UCSD-AML1 (cell line): ENCODE results near the gene CNPY2.
"Not testable (repeated sequence)": the region's sequence is repeated elsewhere in the genome, so short reads cannot be mapped to it uniquely, and the experiment has no call there.

Experiments used
- DNase-seq: peaks from one replicate; lab custom pipeline; 2025; ENCODE audit not compliant: unreplicated experiment; lab: John Stamatoyannopoulos, UW

The CNPY2 gene

DNA sequence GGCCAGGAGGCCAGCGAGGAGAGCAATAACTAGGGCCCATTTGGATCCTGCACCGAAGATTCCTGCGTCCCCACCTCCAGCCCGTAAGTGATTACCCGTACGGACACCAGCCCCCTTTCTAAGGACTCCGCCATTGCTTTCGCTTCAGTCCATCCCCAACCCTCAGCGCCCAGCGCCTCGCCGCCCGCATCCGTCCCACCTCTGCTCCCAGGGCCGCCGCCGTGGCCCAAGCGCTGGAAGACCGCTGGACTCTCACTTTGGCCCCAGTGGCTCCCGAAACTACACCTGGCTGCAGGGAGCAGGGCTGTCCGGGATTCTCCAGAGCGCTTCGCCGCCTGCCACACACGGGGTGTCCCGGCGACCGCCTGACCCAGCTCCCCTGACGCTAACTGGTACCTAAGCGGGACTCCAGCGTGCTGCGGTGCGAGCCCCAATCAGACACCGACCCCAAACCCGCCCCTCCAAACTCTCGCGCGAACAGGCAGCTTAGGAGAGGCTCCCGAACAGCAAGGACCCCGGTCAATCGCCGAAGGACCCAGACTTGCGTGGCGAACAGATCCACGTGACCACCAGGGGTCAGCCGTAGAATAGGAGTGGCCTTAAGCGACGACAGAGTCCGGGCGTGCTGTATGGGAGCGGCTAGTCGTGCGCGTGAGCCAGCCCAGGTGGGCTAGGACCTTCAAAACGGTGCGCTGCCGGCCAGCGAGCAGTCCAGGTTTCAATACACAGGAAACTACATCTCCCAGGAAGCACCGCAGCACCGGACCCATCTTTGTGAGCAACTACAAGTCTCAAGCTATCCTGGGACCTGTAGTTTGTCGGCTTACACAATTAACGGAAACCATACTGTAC lies at the start of gene CNPY2:
TSS of gene CNPY2 (minus strand) at position 367 of the 852 bp plus-strand sequence. CDS start 771 bp downstream, outside the sequence.
- peak; percentile 93 for DNase-seq

DNA sequence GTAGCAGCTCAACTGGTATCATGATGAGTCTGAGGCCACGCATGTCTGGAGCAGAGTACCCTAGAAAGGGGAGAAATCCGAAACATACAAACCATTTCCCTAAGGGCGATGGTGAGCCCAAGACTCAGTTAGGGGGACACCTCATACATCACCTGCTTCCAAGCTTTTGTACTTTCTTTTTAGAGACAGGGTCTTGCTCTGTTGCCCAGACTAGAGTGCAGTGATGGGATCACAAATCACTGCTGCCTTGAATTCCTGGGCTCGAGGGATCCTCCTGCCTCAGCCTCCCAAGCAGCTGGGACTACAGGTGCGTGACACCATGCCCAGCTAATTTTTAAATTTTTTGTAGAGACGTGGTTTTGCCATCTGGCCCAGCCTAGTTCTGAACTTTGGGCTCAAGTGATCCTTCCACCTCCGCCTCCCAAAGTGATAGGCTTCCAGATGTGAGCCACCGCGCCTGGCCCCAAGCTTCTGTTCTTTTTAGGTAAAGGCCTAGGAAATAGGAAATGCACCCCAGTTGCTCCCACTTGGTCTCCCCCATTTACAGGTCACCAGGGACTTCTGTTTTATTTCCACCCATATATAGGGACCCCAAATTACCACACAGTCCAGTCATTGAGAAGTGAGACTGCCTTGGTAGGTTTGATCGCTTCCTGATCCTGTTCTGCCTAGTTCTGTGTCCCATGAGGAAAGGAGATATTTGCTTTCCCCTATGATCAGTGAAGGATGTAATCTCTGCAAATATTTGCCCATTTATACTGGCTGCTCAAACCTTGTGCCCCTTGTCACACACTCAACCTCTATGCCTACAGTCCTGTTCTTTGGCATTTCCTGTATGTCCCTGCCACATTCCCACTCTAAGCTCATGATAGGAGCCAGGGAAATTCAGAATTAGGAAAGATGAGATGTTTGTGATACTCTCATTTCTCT lies 46.6 kb upstream of the CNPY2 start, which contains the start of gene APOF:
TSS of gene APOF (minus strand) at position 728 of the 930 bp plus-strand sequence. CDS start at position 616, 112 bp downstream.
- no peak for DNase-seq

DNA sequence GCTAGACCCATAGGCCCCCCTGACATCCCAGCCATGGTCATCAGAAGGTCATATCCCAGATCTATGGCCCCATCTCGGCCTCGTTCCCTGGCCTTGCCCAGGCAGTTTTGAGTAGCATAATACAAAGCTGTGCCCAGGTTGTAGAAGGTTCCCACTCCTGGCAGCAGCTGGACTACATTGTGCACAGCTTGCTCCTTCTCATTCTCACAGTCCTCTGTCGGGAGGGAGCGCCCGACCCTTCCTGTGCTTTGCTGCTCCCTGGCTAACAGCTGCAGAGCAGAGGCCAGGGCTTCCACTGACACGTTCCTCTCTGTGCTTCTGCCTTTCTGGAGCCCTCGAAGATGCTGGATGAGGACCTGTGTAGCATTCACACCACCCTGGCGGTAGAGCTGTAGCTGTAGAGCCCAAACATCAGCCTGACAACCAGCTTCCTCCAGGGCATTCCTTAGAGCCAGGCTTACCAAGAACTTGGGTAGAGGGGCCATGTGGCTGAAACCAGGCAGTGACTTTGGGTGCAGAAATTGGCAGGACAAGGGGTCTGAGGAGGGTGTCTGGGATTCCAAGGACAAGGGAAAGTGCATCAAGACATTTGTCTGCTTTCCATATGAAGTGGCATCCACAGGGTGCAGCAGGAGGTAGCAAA lies 45.8 kb upstream of the CNPY2 start:
- no peak for DNase-seq

DNA sequence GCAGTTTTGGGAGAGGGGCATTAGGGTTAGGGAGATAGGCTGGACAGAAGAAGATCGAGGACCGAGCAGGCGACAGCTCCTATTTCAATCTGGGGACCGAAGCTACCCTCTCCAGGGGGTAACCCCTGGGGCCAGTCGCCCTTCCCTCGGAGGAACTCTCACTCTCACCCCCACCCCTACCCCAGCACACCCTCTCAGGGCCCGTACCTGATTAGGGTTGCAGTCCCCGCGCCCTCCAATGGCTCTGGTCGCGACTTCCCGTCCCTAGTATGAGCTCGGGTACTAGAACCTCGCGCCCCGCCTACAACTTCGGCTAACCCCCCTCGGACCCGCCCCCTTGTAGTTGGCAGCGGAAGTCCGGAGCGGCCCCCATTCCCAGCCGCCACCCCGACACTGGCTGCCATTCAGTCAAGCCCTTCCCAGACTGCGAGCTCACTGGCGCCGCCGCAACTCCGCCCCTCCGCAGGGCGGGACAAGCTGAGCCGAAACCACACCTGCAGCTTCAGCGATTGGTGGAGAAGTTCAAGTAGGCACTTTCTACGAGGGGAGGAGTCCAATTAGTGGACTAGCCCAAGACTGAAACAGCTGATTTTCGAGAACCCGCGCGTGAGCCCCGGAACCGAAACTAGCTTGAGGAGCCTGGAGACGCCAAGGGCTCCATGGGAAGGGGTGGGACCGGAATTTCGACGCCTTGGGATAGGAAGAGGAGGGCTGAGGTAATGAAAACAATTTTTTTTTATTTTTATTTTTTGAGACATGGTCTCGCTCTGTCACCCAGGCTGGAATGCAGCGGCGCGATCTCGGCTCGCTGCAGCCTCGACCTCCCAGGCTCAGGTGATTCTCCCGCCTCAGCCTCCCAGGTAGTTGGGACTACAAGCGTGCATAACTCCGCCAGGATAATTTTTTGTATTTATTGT lies 44.3 kb upstream of the CNPY2 start, which contains the start of gene STAT2:
TSS of gene STAT2 (minus strand) at position 257 of the 917 bp plus-strand sequence. CDS start 3,536 bp downstream, outside the sequence.
- peak; percentile 100 for DNase-seq

DNA sequence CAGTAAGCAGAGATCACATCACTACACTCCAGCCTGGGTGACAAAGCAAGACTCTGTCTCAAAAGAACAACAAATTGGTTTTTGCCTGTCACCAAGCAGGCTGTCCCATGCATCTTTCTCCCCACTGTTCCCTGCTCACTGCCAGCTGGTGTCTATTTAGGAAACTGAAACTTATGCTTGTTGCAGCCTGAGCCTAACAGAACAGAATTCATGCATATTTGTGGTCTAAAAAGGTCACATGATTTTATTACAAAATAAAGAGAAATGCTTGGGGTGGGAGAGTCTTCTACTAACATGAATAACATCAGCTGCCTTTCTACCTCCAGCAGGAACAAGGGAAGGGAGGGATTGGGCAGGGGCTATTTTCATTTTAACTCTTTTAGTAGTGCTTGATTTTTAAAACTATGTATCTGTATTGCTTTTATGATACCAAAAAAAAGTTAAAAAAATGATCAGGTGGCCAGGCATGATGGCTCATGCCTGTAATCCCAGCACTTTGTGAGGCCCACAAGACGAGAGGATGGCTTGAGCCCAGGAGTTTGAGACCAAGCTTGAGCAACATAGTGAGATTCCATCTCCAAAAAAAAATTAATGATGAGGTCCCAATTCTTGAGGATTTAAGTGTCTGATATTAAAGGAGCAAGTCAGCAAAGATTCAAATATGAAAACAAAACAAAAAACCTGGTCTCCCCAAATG lies 43.2 kb upstream of the CNPY2 start:
- DNase-seq, result no peak

DNA sequence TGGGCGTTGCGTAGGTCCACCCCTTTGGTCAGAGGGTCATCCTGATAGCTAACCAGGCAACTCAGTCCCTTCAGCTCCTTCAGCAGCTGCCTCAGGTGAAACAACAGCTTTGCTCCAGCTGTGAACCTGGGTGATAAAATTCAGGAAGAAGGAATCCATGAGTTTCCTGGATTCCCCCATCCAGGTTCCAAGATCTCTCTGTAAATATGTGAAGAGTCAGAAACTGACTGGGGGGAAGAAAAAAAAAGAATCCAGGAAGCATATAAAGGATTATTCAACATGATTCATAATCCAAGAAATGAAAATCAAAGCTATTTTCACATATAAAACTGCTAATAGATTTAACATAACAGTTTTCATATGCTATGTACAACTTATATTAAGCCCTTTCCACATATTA lies 35.5 kb upstream of the CNPY2 start:
- no peak for DNase-seq

DNA sequence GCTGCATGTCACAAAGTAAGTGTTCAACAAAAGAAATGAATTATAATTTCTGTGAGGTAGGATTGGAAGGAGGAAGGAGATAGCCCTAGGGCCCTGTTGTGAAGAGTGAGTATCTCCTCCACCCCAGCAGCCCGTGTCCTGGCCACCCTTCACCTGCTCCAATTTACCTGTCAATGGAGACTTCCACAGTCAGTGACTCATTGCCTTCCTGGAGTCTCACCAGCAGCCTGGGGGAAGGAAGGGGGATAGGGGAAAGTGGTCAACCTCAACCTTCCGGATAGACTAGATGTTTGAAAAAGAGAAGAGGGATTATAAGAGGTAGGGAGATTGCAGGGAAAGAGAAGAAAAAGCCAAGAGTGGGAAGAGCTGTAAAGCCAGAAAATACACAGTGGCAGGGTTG lies 34.9 kb upstream of the CNPY2 start:
- no peak for DNase-seq

DNA sequence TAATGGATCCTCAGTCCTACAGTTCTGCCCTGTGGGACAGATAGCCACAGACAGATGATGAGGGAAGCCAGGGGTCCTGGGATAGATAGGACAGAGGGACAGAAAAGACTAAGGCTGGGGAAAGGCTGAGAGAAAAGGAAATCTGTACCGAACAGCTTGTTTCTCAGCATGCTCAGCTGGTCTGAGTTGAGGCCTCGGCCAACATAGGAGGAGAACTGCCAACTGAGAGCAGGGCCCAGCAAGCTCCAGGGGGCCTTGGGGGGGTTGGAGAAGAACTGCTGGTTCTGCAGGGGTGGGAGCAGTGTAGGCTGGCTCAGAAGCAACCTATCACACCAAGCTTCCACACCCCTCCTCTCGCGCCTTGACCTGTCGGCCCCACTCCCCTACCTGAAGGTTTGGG lies 33.0 kb upstream of the CNPY2 start:
- DNase-seq, result no peak

DNA sequence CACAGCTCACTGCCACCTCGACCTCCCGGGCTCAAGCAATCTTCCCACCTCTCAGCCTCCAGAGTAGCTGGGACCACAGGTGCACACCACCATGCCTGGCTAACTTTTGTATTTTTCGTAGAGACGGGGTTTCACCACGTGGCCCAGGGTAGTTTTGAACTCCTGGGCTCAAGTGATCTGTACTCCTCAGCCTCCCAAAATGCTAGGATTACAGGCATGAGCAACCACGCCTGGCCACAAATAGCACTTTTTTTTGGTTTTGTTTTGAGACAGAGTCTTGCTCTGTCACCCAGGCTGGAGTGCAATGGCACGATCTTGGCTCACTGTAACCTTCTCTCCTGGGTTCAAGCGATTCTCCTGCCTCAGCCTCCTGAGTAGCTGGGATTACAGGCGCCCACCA lies 31.5 kb upstream of the CNPY2 start:
- not testable (repeated sequence) for DNase-seq

DNA sequence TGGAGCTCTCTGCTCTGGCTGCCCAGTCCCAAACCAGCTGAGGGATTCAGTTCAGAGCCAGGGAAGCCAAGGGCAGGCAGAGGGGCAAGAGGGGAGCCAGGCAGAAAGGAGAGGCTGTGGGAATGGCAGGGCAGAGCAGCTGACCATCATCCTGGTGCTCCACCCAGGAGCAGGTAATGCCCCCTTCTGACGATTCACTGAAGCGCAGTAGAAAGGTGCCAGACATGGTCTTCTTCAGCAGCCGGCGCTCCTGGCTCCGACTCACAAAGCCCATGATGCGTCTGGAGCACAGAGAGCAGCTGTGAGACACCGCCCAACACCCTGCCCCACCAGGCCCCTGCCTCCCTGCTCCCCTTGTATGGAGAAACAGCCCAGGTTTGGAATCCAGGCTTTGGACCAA lies 30.9 kb upstream of the CNPY2 start:
- DNase-seq, result no peak

DNA sequence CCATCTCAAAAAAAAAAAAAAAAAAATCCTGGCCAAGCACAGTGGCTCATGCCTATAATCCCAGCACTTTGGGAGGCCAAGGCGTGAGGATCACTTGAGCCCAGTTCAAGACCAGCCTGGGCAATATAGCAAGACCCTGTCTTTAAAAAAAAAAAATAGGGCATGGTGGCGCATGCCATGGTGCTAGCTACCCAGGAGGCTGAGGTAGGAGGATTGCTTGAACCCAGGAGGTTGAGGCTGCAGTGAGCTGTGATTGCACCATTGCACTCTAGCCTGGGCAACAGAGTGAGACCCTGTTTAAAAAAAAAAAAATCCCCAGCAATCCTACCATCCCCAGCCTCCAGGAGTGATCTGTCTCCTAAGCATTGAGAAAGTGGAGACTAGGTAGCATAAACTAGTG lies 26.5 kb upstream of the CNPY2 start:
- not testable (repeated sequence) for DNase-seq

DNA sequence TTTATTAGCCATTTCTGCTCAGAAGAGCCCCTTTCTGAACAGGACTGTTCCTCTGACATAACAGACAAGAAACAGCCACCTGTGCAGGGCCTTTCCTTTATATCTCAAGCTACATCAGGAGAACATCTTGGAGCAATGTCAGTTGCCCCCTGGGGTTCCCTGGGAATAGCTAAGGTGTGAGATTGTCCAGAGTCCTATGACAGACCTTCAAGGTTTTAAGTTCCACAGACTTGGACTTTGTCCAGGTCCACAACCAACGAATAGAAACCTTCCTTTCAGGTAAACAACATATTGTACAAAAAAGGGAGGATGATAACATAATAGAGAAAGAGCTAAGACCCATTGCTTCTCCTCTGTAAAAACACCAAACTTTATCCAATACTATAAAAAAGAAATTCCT lies 25.8 kb upstream of the CNPY2 start:
- DNase-seq, result no peak

DNA sequence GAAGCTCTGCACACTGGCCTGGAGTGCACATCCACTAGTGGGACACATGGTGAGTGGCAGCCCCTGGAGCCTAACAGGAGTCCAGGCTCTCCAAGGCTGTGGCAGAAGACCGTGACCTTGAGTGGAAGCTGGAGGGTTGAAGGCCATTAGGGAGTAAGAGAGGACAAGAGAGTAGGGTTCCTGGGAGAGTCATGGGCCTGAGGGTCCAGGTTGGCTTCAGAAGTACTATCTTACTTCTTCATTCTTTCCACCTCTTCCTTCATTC lies 23.3 kb upstream of the CNPY2 start:
- DNase-seq, result no peak

DNA sequence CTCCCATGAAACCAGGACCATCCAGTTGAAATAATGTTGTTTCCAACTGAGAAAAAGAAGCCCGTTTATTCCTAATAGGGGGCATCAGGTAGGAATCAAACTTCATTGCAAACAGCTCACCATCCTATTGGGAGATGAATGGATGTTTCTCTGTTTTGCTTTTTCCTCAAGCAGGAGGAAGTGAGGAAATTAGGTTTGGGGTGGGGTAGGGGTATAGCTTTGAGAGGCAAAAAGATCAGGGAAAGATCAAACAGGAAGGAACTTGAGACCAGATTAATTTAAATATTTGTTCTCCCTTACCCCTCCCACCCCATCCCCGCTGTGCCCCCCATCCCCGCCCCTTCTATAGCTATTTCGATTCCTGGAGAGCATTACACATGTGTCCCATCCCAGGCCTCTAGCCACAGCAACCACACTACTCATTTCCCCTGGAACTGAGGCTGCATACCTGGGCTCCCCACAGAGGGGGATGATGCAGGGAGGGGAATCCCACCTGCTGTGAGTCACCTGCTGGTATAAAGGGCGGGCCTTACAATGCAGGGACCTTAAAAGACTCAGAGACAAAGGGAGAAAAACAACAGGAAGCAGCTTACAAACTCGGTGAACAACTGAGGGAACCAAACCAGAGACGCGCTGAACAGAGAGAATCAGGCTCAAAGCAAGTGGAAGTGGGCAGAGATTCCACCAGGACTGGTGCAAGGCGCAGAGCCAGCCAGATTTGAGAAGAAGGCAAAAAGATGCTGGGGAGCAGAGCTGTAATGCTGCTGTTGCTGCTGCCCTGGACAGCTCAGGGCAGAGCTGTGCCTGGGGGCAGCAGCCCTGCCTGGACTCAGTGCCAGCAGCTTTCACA lies 22.7 kb upstream of the CNPY2 start, which contains the start of gene IL23A:
TSS of gene IL23A (plus strand) at position 577 of the 850 bp plus-strand sequence. CDS start at position 738, 161 bp downstream.
- no peak for DNase-seq

DNA sequence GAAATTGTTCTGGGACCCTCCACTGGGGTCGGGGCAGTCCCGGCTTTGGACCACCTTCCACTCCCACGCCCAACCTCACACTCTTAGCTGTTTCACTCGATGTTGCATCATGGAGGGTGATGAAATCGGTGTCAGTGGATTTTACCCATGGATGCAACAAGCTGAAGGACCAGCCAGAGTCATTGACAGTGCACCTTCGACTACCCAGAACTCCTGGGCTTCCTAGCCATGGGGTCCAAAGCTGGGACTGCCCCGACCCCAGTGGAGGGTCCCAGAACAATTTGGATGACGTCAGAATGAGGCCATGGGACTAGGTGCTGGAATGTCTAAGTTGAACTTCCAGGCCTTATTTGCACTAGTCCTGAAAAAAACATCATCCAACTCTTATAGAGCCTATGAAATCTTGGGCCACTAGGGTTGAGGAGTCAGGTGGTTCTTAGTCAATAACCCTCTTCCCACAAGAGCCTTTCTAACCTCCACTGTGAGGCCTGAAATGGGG lies 22.0 kb upstream of the CNPY2 start:
- DNase-seq, result no peak

DNA sequence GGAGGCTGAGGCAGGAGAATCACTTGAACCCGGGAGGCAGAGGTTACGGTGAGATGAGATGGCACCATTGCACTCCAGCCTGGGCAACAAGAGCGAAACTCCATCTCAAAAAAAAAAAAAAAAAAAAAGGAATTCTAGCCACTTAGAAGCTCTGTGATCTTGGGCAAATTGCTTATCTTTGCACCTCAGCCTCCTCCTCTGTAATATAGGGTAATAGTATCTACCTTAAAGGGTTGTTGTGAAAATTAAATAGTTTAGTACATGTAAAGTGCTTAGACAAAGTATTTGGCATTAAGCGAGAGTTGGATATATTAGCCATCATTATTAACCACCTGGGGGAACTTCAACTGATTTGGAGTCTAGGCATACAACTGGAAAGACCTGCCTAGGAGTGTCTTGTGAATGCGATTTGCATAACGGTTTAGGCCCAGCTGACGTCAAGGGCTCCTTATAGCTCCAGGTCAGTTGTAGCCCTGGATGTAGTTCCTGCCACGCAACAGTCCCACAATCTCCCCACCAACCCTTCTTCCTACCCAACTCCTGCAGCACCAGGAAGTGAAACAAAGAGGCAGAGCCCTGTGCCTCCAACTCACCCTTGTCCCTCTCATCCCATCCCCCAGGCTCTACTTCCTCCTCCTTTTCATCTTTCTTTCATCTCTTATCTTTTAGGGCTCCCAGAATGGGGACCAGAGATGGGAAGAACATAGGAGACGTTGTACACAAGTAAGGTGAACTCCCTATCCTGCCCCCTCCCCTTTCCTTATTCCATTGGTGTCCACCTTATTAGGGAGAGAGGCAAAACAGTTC lies 20.8 kb upstream of the CNPY2 start:
- DNase-seq, result peak; percentile 27

DNA sequence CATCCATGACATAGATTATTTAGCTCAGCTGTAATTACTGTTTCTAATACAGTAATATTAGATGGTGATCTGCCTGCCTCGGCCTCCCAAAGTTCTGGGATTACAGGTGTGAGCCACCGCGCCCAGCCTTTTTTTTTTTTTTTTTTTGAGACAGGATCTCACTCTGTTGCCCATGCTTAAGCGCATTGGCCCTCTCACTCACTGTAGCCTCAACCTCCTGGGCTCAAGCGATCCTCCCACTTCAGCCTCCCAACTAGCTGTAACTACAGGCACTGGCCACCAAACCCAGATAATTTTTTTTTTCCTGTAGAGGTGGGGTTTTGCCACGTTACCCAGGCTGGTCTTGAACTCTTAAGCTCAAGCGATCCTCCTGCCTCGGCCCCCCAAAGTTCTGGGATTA lies 19.7 kb upstream of the CNPY2 start:
- DNase-seq, result not testable (repeated sequence)

DNA sequence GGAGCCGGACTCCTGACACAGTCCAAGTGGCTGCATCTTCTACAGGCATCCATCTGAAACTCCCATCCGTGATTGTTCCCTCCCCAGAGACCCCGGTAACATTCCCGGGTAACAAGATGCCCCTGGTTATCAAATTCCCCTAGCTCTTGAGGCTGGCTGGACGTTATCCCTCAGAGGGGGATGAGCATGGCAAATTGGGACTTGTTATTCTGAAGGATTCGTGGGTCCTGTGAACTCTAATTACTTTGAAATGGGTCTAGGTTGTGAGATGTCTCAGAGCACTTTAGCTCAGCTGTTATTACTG lies 18.7 kb upstream of the CNPY2 start:
- DNase-seq, result no peak
